GM23338 (cell line): ENCODE data around the gene GRN. TPM values are rescaled to one million over a fixed set of nuclear protein-coding genes. Genes with fewer than 3 reads are reported as not detected.

ENCODE experiments used
- ATAC-seq: fragments of 200-7000 bp; cut with Tn5 transposase; 3 replicates; pipeline ENCODE4 v1.9.1; 2020
- DNase-seq: peaks from one replicate; pipeline ENCODE4 v3.0.0-alpha.2; 2015; ENCODE audit warnings: low spot score
- H2AFZ ChIP-seq: fragments of 200-600 bp; sonication (generic); 2 replicates; pipeline ENCODE4 v1.8.0; 2016; ENCODE audit warnings: antibody characterized with exemption, mild to moderate bottlenecking, moderate library complexity
- H3F3A ChIP-seq: fragments of 200-600 bp; sonication (generic); replicated peaks from 2 replicates; pipeline ENCODE4 v1.8.0; 2017; ENCODE audit warnings: antibody characterized with exemption, mixed run types, low read depth
- H3K27ac ChIP-seq: fragments of 200-600 bp; sonication (generic); 2 replicates; pipeline ENCODE4 v1.6.1; 2016; ENCODE audit warnings: low read depth
- H3K27me3 ChIP-seq: fragments of 200-600 bp; sonication (generic); 2 replicates; pipeline ENCODE4 v1.8.0; 2016; ENCODE audit warnings: mild to moderate bottlenecking, mixed run types, moderate library complexity; ENCODE audit not compliant: insufficient read depth
- H3K36me3 ChIP-seq: fragments of 200-600 bp; sonication (generic); 2 replicates; pipeline ENCODE4 v1.8.0; 2016; ENCODE audit warnings: mild to moderate bottlenecking; ENCODE audit not compliant: insufficient read depth
- H3K4me1 ChIP-seq: fragments of 200-600 bp; sonication (generic); 2 replicates; pipeline ENCODE4 v1.8.0; 2016; ENCODE audit warnings: mild to moderate bottlenecking, moderate library complexity; ENCODE audit not compliant: insufficient read depth
- H3K4me2 ChIP-seq: fragments of 200-600 bp; sonication (generic); 2 replicates; pipeline ENCODE4 v1.7.1; 2017; ENCODE audit warnings: mixed run types
- H3K4me3 ChIP-seq: fragments of 200-600 bp; sonication (generic); 2 replicates; pipeline ENCODE4 v1.6.1; 2016; ENCODE audit warnings: mixed run types
- H3K79me2 ChIP-seq: fragments of 200-600 bp; sonication (generic); replicated peaks from 2 replicates; pipeline ENCODE4 v1.8.0; 2017; ENCODE audit warnings: mild to moderate bottlenecking; ENCODE audit not compliant: insufficient read depth
- H3K9me2 ChIP-seq: fragments of 200-600 bp; sonication (generic); 2 replicates; pipeline ENCODE4 v1.8.0; 2017; ENCODE audit not compliant: insufficient read depth
- H4K20me1 ChIP-seq: fragments of 200-600 bp; sonication (generic); replicated peaks from 2 replicates; pipeline ENCODE4 v1.8.0; 2017; ENCODE audit warnings: mild to moderate bottlenecking; ENCODE audit not compliant: insufficient read depth
- H3K27ac Mint-ChIP-seq: 2 replicates; pipeline ENCODE4 v1.8.0; 2020; ENCODE audit warnings: inconsistent platforms, mild to moderate bottlenecking, moderate library complexity, mixed read lengths
- H3K27me3 Mint-ChIP-seq: 3 replicates; pipeline ENCODE4 v1.8.0; 2022; ENCODE audit warnings: low read depth, mild to moderate bottlenecking, moderate library complexity, mixed read lengths, inconsistent platforms; ENCODE audit not compliant: insufficient read depth, poor library complexity
- H3K36me3 Mint-ChIP-seq: 3 replicates; pipeline ENCODE4 v1.8.0; 2021; ENCODE audit warnings: low read depth, mild to moderate bottlenecking, inconsistent platforms, moderate library complexity, mixed read lengths
- H3K4me1 Mint-ChIP-seq: 3 replicates; pipeline ENCODE4 v1.8.0; 2020; ENCODE audit warnings: mild to moderate bottlenecking, inconsistent platforms, mixed read lengths
- H3K4me3 Mint-ChIP-seq: 3 replicates; pipeline ENCODE4 v1.8.0; 2021; ENCODE audit warnings: moderate library complexity, mild to moderate bottlenecking, inconsistent platforms, mixed read lengths
- H3K9me3 Mint-ChIP-seq: 3 replicates; pipeline ENCODE4 v1.8.0; 2020; ENCODE audit warnings: moderate library complexity, mild to moderate bottlenecking, inconsistent platforms, mixed read lengths
- CREB1 ChIP-seq: fragments of 250-450 bp; sonication (Bioruptor Pico); IDR thresholded peaks from 2 replicates; pipeline ENCODE4 v1.5.0; 2020; ENCODE audit warnings: low read depth, mild to moderate bottlenecking, moderate library complexity
- EZH2phosphoT487 ChIP-seq: fragments of 200-600 bp; sonication (generic); IDR thresholded peaks from one replicate; pipeline ENCODE4 v1.8.1; 2018; ENCODE audit warnings: antibody characterized with exemption; ENCODE audit not compliant: unreplicated experiment
- JUNB ChIP-seq: IDR thresholded peaks from one replicate; pipeline ENCODE4 v1.6.1; 2016; ENCODE audit warnings: antibody characterized with exemption; ENCODE audit not compliant: unreplicated experiment
- NANOG ChIP-seq: IDR thresholded peaks from 2 replicates; pipeline ENCODE4 v1.6.1; 2016; ENCODE audit warnings: antibody characterized with exemption, borderline replicate concordance
- POLR2AphosphoS5 ChIP-seq: IDR thresholded peaks from 2 replicates; pipeline ENCODE4 v1.6.1; 2016; ENCODE audit warnings: antibody characterized with exemption, low read depth
- STAT1 ChIP-seq: IDR thresholded peaks from one replicate; pipeline ENCODE4 v1.6.1; 2016; ENCODE audit warnings: antibody characterized with exemption; ENCODE audit not compliant: unreplicated experiment
- ZNF114 ChIP-seq: fragments of 250-450 bp; sonication (Bioruptor Pico); IDR thresholded peaks from 2 replicates; pipeline ENCODE4 v1.5.0; 2020; ENCODE audit warnings: mild to moderate bottlenecking, moderate library complexity
- ZNF331 ChIP-seq: fragments of 250-450 bp; sonication (Bioruptor Pico); IDR thresholded peaks from 2 replicates; pipeline ENCODE4 v1.5.0; 2020; ENCODE audit warnings: low read depth, mild to moderate bottlenecking, moderate library complexity
- polyA plus RNA-seq: library from polyadenylated mRNA; unstranded; fragments of >200 nt; fragmentation: Nextera tagmentation; extraction: Ambion mirVana; gene quantifications from 2 replicates; pipeline ENCODE4 v1.2.1, GENCODE V29; 2016
- total RNA-seq: library from RNA; depleted of rRNA; stranded (reverse); fragments of >200 nt; shearing (Covaris generic); gene quantifications from 2 replicates; pipeline ENCODE4 v1.2.3, GENCODE V29; 2014
- TF ChIP-seq, protein P1 (sequence below): IDR thresholded peaks from 2 replicates; pipeline ENCODE4 v1.6.1; 2016; ENCODE audit warnings: antibody characterized with exemption
- TF ChIP-seq, protein P2 (sequence below), 2 experiments: fragments of 200-600 bp in 1 of 2; sonication (generic) in 1 of 2; conservative IDR thresholded peaks; 2 replicates each; pipeline versions ENCODE4 v1.5.1 to v1.6.1; 2016 to 2017; ENCODE audit warnings: antibody characterized with exemption in 2 of 2, low read depth in 2 of 2, mild to moderate bottlenecking in 2 of 2, moderate library complexity in 1 of 2
- TF ChIP-seq, protein P3 (sequence below): fragments of 250-450 bp; sonication (Bioruptor Pico); IDR thresholded peaks from 2 replicates; pipeline ENCODE4 v1.5.0; 2020; ENCODE audit warnings: mild to moderate bottlenecking, moderate library complexity
- TF ChIP-seq, protein P4 (sequence below): IDR thresholded peaks from one replicate; pipeline ENCODE4 v1.6.1; 2018; ENCODE audit warnings: antibody characterized with exemption; ENCODE audit not compliant: unreplicated experiment

Gene GRN
- total and polyA plus RNA-seq, 2 experiments from 2014 or later: 101 to 216 TPM

DNA sequence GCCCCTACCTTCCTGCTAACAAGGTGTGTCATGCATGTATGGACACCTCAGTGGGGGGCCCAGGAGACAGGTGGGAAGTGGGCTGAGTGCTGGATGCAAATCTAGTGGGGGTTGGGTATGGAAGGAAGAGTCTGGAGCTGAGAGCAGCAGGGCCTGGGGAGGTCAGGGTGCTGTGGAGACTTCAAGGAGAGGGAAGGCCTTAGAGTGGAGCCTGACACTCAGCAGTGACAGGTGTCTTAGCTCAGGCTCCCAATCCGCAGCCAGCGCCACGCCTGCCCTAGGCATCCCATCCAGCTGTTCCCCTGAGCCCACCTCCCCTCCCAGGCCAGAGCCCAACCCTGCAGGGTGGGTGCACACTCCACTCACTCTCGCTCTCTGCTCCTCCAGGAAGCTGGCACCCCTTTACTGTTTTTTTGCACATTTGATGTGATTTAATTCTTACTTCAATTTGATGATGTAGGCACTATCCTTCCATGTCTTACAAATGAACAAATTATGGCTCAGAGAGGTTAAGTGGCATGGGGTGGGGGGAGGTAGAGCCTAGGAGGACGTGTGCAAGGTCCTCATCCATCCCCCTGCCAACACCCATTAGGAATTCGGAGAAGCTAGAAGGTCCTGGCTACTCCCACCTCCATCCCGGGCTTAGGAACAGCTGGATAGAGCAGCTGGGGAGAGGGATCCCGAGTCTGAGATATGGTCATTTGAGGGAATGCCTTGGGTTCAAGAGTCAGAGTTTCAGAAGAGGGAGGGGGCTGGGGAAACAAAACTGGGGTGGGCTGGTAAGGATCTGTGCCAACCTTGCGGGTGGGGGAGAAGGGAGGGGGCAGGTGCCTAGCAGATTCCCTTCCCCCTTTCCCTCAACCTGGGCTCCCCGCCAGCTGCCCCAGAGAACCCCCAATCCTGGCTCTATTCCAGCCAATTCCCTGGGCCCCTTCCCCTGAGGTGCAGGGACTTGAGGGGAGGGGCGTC lies 16.5 kb downstream of the GRN start:
- TF ChIP-seq JUNB (no peak), POLR2AphosphoS5 (no peak), CREB1 (CRISPR knock-in tag) (no peak), EZH2phosphoT487 (no peak), ZNF114 (CRISPR knock-in tag) (no peak), NANOG (no peak), STAT1 (no peak), ZNF331 (CRISPR knock-in tag) (no peak)
- TF ChIP-seq, protein P1, sequence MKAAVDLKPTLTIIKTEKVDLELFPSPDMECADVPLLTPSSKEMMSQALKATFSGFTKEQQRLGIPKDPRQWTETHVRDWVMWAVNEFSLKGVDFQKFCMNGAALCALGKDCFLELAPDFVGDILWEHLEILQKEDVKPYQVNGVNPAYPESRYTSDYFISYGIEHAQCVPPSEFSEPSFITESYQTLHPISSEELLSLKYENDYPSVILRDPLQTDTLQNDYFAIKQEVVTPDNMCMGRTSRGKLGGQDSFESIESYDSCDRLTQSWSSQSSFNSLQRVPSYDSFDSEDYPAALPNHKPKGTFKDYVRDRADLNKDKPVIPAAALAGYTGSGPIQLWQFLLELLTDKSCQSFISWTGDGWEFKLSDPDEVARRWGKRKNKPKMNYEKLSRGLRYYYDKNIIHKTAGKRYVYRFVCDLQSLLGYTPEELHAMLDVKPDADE: no peak
- TF ChIP-seq, protein P2, sequence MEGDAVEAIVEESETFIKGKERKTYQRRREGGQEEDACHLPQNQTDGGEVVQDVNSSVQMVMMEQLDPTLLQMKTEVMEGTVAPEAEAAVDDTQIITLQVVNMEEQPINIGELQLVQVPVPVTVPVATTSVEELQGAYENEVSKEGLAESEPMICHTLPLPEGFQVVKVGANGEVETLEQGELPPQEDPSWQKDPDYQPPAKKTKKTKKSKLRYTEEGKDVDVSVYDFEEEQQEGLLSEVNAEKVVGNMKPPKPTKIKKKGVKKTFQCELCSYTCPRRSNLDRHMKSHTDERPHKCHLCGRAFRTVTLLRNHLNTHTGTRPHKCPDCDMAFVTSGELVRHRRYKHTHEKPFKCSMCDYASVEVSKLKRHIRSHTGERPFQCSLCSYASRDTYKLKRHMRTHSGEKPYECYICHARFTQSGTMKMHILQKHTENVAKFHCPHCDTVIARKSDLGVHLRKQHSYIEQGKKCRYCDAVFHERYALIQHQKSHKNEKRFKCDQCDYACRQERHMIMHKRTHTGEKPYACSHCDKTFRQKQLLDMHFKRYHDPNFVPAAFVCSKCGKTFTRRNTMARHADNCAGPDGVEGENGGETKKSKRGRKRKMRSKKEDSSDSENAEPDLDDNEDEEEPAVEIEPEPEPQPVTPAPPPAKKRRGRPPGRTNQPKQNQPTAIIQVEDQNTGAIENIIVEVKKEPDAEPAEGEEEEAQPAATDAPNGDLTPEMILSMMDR (conservative IDR thresholded peaks at IDR 0.05; ENCODE audit: low read depth in 2 of 2): no peak
- TF ChIP-seq, protein P3, sequence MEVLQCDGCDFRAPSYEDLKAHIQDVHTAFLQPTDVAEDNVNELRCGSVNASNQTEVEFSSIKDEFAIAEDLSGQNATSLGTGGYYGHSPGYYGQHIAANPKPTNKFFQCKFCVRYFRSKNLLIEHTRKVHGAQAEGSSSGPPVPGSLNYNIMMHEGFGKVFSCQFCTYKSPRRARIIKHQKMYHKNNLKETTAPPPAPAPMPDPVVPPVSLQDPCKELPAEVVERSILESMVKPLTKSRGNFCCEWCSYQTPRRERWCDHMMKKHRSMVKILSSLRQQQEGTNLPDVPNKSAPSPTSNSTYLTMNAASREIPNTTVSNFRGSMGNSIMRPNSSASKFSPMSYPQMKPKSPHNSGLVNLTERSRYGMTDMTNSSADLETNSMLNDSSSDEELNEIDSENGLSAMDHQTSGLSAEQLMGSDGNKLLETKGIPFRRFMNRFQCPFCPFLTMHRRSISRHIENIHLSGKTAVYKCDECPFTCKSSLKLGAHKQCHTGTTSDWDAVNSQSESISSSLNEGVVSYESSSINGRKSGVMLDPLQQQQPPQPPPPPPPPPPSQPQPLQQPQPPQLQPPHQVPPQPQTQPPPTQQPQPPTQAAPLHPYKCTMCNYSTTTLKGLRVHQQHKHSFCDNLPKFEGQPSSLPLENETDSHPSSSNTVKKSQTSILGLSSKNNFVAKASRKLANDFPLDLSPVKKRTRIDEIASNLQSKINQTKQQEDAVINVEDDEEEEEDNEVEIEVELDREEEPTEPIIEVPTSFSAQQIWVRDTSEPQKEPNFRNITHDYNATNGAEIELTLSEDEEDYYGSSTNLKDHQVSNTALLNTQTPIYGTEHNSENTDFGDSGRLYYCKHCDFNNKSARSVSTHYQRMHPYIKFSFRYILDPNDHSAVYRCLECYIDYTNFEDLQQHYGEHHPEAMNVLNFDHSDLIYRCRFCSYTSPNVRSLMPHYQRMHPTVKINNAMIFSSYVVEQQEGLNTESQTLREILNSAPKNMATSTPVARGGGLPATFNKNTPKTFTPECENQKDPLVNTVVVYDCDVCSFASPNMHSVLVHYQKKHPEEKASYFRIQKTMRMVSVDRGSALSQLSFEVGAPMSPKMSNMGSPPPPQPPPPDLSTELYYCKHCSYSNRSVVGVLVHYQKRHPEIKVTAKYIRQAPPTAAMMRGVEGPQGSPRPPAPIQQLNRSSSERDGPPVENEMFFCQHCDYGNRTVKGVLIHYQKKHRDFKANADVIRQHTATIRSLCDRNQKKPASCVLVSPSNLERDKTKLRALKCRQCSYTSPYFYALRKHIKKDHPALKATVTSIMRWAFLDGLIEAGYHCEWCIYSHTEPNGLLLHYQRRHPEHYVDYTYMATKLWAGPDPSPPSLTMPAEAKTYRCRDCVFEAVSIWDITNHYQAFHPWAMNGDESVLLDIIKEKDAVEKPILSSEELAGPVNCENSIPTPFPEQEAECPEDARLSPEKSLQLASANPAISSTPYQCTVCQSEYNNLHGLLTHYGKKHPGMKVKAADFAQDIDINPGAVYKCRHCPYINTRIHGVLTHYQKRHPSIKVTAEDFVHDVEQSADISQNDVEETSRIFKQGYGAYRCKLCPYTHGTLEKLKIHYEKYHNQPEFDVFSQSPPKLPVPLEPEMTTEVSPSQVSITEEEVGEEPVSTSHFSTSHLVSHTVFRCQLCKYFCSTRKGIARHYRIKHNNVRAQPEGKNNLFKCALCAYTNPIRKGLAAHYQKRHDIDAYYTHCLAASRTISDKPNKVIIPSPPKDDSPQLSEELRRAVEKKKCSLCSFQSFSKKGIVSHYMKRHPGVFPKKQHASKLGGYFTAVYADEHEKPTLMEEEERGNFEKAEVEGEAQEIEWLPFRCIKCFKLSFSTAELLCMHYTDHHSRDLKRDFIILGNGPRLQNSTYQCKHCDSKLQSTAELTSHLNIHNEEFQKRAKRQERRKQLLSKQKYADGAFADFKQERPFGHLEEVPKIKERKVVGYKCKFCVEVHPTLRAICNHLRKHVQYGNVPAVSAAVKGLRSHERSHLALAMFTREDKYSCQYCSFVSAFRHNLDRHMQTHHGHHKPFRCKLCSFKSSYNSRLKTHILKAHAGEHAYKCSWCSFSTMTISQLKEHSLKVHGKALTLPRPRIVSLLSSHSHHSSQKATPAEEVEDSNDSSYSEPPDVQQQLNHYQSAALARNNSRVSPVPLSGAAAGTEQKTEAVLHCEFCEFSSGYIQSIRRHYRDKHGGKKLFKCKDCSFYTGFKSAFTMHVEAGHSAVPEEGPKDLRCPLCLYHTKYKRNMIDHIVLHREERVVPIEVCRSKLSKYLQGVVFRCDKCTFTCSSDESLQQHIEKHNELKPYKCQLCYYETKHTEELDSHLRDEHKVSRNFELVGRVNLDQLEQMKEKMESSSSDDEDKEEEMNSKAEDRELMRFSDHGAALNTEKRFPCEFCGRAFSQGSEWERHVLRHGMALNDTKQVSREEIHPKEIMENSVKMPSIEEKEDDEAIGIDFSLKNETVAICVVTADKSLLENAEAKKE (CRISPR knock-in tag): no peak
- TF ChIP-seq, protein P4, sequence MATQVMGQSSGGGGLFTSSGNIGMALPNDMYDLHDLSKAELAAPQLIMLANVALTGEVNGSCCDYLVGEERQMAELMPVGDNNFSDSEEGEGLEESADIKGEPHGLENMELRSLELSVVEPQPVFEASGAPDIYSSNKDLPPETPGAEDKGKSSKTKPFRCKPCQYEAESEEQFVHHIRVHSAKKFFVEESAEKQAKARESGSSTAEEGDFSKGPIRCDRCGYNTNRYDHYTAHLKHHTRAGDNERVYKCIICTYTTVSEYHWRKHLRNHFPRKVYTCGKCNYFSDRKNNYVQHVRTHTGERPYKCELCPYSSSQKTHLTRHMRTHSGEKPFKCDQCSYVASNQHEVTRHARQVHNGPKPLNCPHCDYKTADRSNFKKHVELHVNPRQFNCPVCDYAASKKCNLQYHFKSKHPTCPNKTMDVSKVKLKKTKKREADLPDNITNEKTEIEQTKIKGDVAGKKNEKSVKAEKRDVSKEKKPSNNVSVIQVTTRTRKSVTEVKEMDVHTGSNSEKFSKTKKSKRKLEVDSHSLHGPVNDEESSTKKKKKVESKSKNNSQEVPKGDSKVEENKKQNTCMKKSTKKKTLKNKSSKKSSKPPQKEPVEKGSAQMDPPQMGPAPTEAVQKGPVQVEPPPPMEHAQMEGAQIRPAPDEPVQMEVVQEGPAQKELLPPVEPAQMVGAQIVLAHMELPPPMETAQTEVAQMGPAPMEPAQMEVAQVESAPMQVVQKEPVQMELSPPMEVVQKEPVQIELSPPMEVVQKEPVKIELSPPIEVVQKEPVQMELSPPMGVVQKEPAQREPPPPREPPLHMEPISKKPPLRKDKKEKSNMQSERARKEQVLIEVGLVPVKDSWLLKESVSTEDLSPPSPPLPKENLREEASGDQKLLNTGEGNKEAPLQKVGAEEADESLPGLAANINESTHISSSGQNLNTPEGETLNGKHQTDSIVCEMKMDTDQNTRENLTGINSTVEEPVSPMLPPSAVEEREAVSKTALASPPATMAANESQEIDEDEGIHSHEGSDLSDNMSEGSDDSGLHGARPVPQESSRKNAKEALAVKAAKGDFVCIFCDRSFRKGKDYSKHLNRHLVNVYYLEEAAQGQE: no peak
- no peak overlapping the region for H3K27ac ChIP-seq
- no peaks in the 10 kb centered on the region for H3K9me3 Mint-ChIP-seq

More for the DNA sequence above, 16.5 kb downstream of the GRN start:
- H2AFZ ChIP-seq: no peak overlapping the region
- H3K27me3 Mint-ChIP-seq: peaks cover 18% of the 10 kb centered on the region
- H3K27me3 ChIP-seq: peaks cover 17% of the 10 kb centered on the region; the same call in 1 of the 2 replicates
- peak overlapping the region; percentile 88; the same call in 1 of the 2 replicates for H3K4me3 ChIP-seq
- no peaks in the 10 kb centered on the region for H3K9me2 ChIP-seq
- H3K4me1 ChIP-seq: peaks cover 26% of the 10 kb centered on the region
- H3K36me3 ChIP-seq: no peaks in the 10 kb centered on the region
- H3K27ac Mint-ChIP-seq: no peak overlapping the region
- 0 out of 2 replicates have a peak, but pooled peaks cover 10% of the 10 kb centered on the region for H3F3A ChIP-seq
- peaks cover 19% of the 10 kb centered on the region for H4K20me1 ChIP-seq
- peak overlapping the region; percentile 87 for H3K4me2 ChIP-seq
- DNase-seq (peak; percentile 39), ATAC-seq (peak; percentile 7)
- H3K36me3 Mint-ChIP-seq: peaks cover 4% of the 10 kb centered on the region; the same call in 2 of the 3 replicates
- no peaks in the 10 kb centered on the region for H3K79me2 ChIP-seq
- peak overlapping the region; percentile 82 for H3K4me3 Mint-ChIP-seq
- H3K4me1 Mint-ChIP-seq: peaks cover 33% of the 10 kb centered on the region
